ENCODE results near the gene PPP4R1. TPM values are rescaled to one million over a fixed set of nuclear protein-coding genes. Genes with fewer than 3 reads are reported as not detected.

PPP4R1 gene
- total RNA-seq, 6 experiments from 2014 or later = 15.0 to 36.5 (median 30.1) TPM

DNA sequence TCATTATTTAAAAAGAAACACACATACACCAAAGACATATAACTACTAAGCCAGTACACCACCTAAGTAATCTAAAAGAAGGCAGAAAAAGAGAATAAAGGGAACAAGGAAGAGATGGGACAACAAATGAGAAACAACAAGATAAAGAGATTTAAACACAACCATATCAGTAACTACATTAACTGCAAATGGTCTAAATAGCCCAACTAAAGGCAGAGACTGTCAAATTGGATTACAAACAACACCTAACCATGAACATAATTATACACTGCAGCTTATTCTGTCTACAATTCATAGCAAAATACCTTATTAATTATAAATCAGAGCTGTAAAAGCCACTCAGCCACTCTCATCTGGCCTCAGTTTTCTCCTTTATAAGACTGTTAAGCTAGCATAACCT lies 15.0 kb downstream of the PPP4R1 start:
- no peaks in the 10 kb centered on the region for H3K36me3 ChIP-seq
- TF ChIP-seq POLR2A (IDR thresholded peaks at IDR 0.05) (no peak), CTCF (IDR thresholded peaks at IDR 0.05) (no peak)
- no peak overlapping the region for H3K27ac ChIP-seq
- intact Hi-C loops (cut with DNase I) = no loop called here
- H3K4me3 ChIP-seq = no peak overlapping the region
- peaks cover 0 to 3% (median 0%) of the 10 kb centered on the region in 4 donors for H3K9me3 ChIP-seq
- peaks cover 0 to 13% (median 5%) of the 10 kb centered on the region in 4 donors for H3K4me1 ChIP-seq
- DNase-seq (no peak), ATAC-seq (no peak)
- H3K27me3 ChIP-seq = no peaks in the 10 kb centered on the region

DNA sequence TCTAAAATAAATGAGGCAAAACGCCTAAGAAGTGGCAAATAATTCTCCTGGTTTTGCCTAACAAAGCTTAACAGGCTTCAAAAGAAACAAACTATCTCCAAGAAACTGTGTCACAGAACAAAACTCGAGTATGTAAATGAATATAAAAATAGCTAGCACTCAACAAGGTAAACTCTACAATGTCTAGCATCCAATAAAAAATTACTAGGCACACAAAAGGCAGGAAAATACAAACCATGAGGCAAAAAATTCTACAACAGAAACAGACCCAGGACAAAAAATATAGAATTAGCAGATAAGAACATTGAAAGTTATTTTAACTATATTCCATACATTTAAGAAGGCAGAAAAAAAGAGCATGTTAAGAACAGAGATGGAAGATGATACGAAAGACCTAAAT lies 16.8 kb downstream of the PPP4R1 start:
- Histone ChIP-seq H3K4me3 (no peak overlapping the region), H3K27ac (no peak overlapping the region), H3K36me3 (no peaks in the 10 kb centered on the region), H3K9me3 (peaks cover 0 to 3% (median 0%) of the 10 kb centered on the region in 4 donors), H3K27me3 (no peaks in the 10 kb centered on the region), H3K4me1 (peaks cover 0 to 13% (median 5%) of the 10 kb centered on the region in 4 donors)
- ATAC-seq (no peak), DNase-seq (no peak)
- WGBS (ENCODE audit: insufficient coverage, low coverage, low lambda C conversion rate, missing lambda C conversion rate) = 92% methylated on average over 3 of the region's 3 CpGs
- intact Hi-C loops (cut with DNase I) = no loop called here
- TF ChIP-seq POLR2A (IDR thresholded peaks at IDR 0.05) (no peak), CTCF (IDR thresholded peaks at IDR 0.05) (no peak)

DNA sequence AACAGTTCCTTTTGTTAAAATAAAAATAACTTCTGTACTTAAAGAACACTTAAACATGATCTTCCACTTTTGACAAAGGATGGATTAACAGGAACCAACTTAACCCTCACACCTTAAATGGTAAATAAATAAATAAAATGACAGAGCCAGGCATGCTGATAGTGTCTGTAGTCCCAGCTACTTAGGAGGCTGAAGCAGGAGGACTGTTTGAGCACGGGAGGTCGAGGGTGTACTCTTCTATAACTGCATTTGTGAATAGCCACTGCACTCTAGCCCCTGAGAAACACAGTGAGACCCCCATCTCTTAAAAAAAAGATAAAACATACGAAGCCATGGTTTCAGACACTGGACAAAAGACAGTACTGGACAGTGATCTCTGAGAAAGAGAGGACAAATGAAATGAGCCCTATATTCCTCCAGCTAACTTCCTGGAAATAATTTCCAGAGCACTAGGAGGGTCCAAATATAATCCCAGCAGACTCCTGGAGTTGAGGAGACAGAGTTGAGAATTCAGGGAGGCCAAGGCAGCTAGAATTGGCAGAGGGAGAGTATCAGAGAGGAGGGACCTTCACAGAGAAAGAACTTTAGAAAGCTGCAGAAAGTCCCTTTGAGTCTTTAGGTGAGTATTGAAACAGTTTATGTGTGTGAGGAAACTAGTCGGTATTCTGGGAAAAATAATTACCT lies 17.4 kb downstream of the PPP4R1 start:
- no peak for ATAC-seq
- H3K36me3 ChIP-seq = no peaks in the 10 kb centered on the region
- H3K27ac ChIP-seq = no peak overlapping the region
- no peaks in the 10 kb centered on the region for H3K27me3 ChIP-seq
- no peak for TF ChIP-seq POLR2A (IDR thresholded peaks at IDR 0.05)
- no peak for TF ChIP-seq CTCF (IDR thresholded peaks at IDR 0.05)
- no peak for DNase-seq
- H3K9me3 ChIP-seq = peaks cover 0 to 3% (median 0%) of the 10 kb centered on the region in 4 donors
- peaks cover 0 to 13% (median 5%) of the 10 kb centered on the region in 4 donors for H3K4me1 ChIP-seq
- H3K4me3 ChIP-seq = no peak overlapping the region
- intact Hi-C loops (cut with DNase I) = no loop called here
- 65% methylated on average over 4 of the region's 4 CpGs for WGBS (ENCODE audit: insufficient coverage, low coverage, low lambda C conversion rate, missing lambda C conversion rate)

GRCh38 chr18:9596226-9596625 lies 18.1 kb downstream of the PPP4R1 start:
- 75% methylated on average over 3 of the region's 3 CpGs for WGBS (ENCODE audit: insufficient coverage, low coverage, low lambda C conversion rate, missing lambda C conversion rate)
- no peak overlapping the region for H3K4me3 ChIP-seq
- TF ChIP-seq POLR2A (IDR thresholded peaks at IDR 0.05) = no peak
- no peak for TF ChIP-seq CTCF (IDR thresholded peaks at IDR 0.05)
- no peak for DNase-seq
- H3K27me3 ChIP-seq = no peaks in the 10 kb centered on the region
- no peaks in the 10 kb centered on the region for H3K36me3 ChIP-seq
- ATAC-seq = no peak
- intact Hi-C loops (cut with DNase I) = no loop called here
- no peak overlapping the region for H3K27ac ChIP-seq
- H3K9me3 ChIP-seq = peaks cover 0 to 3% (median 0%) of the 10 kb centered on the region in 4 donors
- peaks cover 0 to 13% (median 5%) of the 10 kb centered on the region in 4 donors for H3K4me1 ChIP-seq
